Osteocyte (in vitro differentiated cells): ENCODE results near the gene GLRA2. TPM values are rescaled to one million over a fixed set of nuclear protein-coding genes. Genes with fewer than 3 reads are reported as not detected.

ENCODE experiments used
- DNase-seq: peaks from one replicate; pipeline ENCODE4 v3.0.0; 2021; ENCODE audit warnings: mixed read lengths; ENCODE audit not compliant: unreplicated experiment; ENCODE audit errors: extremely low spot score
- H3K27ac Mint-ChIP-seq: one replicate; pipeline ENCODE4 v1.8.0; 2021; ENCODE audit warnings: mild to moderate bottlenecking, mixed read lengths; ENCODE audit not compliant: unreplicated experiment
- H3K27me3 Mint-ChIP-seq: one replicate; pipeline ENCODE4 v1.8.0; 2021; ENCODE audit warnings: mixed read lengths; ENCODE audit not compliant: unreplicated experiment
- H3K36me3 Mint-ChIP-seq: one replicate; pipeline ENCODE4 v1.8.0; 2021; ENCODE audit warnings: mixed read lengths; ENCODE audit not compliant: unreplicated experiment
- H3K4me1 Mint-ChIP-seq: one replicate; pipeline ENCODE4 v1.8.0; 2021; ENCODE audit warnings: mixed read lengths; ENCODE audit not compliant: unreplicated experiment
- H3K4me3 Mint-ChIP-seq: one replicate; pipeline ENCODE4 v1.8.0; 2021; ENCODE audit warnings: mild to moderate bottlenecking, moderate library complexity, mixed read lengths; ENCODE audit not compliant: unreplicated experiment
- H3K9me3 Mint-ChIP-seq: one replicate; pipeline ENCODE4 v1.8.0; 2021; ENCODE audit warnings: mixed read lengths; ENCODE audit not compliant: unreplicated experiment
- CTCF ChIP-seq: fragments of 200-600 bp; sonication (generic); IDR thresholded peaks from 2 replicates; pipeline ENCODE4 v1.5.0; 2021; ENCODE audit warnings: antibody characterized with exemption, mild to moderate bottlenecking, moderate library complexity
- total RNA-seq: library from RNA; stranded (reverse); gene quantifications from 2 replicates; pipeline ENCODE4 v1.2.1, GENCODE V29; 2021

Gene GLRA2
- total RNA-seq, 1 donor from 2014 or later = not detected

DNA sequence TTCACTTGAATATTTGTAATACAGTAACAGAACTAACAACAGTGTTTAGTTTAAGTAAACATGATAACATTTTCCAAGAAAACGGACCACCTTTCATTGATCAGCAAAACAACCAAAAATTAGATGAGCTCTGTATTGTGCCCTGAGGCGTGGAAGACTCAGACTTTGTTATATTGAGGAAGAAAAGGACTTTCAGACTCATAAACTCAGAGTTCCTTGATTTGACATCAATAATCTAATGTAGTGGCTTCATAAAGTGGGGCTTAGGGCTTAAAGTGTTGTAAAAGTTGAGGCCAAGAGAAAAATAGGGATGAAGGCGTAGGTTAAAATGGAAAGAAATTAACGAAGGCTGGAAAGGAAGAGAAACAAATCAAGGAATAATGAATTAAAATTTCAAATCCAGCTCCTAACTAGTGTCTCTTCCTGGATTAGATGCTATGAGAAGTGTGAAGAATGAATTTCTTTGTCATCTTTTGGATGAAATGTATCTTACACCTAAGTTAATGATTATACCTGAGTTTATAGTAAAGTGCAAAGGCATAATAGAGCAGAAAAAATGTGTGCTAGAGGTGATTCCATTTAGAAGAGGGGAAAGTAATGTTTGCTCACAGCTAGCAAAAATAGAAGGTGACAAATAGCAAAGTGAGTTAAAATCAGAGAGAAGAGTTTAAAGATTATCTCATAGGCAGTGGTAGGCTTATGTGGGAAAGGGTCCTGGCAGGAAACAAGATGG lies 19.8 kb upstream of the GLRA2 start:
- Mint-ChIP-seq H3K4me1 (no peaks in the 10 kb centered on the region), H3K9me3 (peaks cover 26% of the 10 kb centered on the region), H3K4me3 (no peak overlapping the region), H3K36me3 (no peaks in the 10 kb centered on the region), H3K27ac (no peak overlapping the region), H3K27me3 (no peaks in the 10 kb centered on the region)
- no peak for DNase-seq
- TF ChIP-seq CTCF = no peak

GRCh38 chrX:14528629-14529289 lies 577 bp upstream of the GLRA2 start:
- H3K4me1 Mint-ChIP-seq = peaks cover 2% of the 10 kb centered on the region

GRCh38 chrX:14533867-14534266 lies 4.5 kb downstream of the GLRA2 start:
- no peak for DNase-seq
- H3K4me3 Mint-ChIP-seq = no peak overlapping the region
- no peaks in the 10 kb centered on the region for H3K36me3 Mint-ChIP-seq
- peaks cover 10% of the 10 kb centered on the region for H3K9me3 Mint-ChIP-seq
- no peak overlapping the region for H3K27ac Mint-ChIP-seq
- TF ChIP-seq CTCF = no peak
- H3K27me3 Mint-ChIP-seq = peaks cover 2% of the 10 kb centered on the region
- H3K4me1 Mint-ChIP-seq = peaks cover 2% of the 10 kb centered on the region

More at GRCh38 chrX:14528629-14529289, 577 bp upstream of the GLRA2 start:
- no peak for DNase-seq
- Mint-ChIP-seq H3K36me3 (no peaks in the 10 kb centered on the region), H3K27me3 (peaks cover 2% of the 10 kb centered on the region), H3K9me3 (peaks cover 12% of the 10 kb centered on the region), H3K27ac (no peak overlapping the region), H3K4me3 (no peak overlapping the region)
- TF ChIP-seq CTCF = no peak

DNA sequence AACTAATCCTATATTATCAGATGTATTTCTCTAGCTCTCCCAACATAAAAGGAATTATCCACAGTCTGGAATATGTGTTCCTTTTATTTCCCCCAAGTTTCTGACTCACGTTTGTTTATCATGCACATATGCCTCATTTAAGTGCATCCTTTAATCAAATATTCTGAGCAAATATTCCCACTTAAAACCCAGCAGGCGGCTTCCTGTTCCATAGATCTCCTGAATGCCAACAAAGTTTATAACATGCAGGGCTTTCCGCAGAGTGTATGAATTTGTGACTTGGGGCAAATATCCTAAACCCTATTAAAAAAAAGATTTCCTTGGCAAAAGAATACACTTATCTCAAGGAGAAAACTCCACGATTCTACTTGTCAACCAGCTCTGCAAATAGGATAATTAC lies 16.9 kb downstream of the GLRA2 start:
- Mint-ChIP-seq H3K27ac (no peak overlapping the region), H3K4me3 (no peak overlapping the region), H3K4me1 (no peaks in the 10 kb centered on the region), H3K36me3 (no peaks in the 10 kb centered on the region), H3K9me3 (peaks cover 9% of the 10 kb centered on the region), H3K27me3 (no peaks in the 10 kb centered on the region)
- no peak for DNase-seq
- TF ChIP-seq CTCF = no peak

- H3K27ac Mint-ChIP-seq = no peak overlapping the region
- no peak for TF ChIP-seq CTCF
- H3K36me3 Mint-ChIP-seq = no peaks in the 10 kb centered on the region
- H3K9me3 Mint-ChIP-seq = peaks cover 9% of the 10 kb centered on the region
- no peak overlapping the region for H3K4me3 Mint-ChIP-seq
- H3K4me1 Mint-ChIP-seq = no peaks in the 10 kb centered on the region
- DNase-seq = no peak
- H3K27me3 Mint-ChIP-seq = no peaks in the 10 kb centered on the region
Observed at GRCh38 chrX:14554131-14554715, 24.9 kb downstream of the GLRA2 start.
